Karpas-422 (cell line): ENCODE results near the gene DISP3. TPM values are rescaled to one million over a fixed set of nuclear protein-coding genes. Genes with fewer than 3 reads are reported as not detected.

ENCODE experiments used
- DNase-seq: peaks from one replicate; pipeline ENCODE4 v3.0.0-alpha.2; 2015
- H2AFZ ChIP-seq: fragments of 200-600 bp; sonication (generic); 2 replicates; pipeline ENCODE4 v1.6.1; 2014; ENCODE audit warnings: antibody characterized with exemption, low read length, mixed read lengths
- H3K27ac ChIP-seq: fragments of 200-600 bp; sonication (generic); 2 replicates; pipeline ENCODE4 v1.5.1; 2014; ENCODE audit warnings: mild to moderate bottlenecking, low read length, moderate library complexity
- H3K27me3 ChIP-seq: fragments of 200-600 bp; sonication (generic); 2 replicates; pipeline ENCODE4 v1.6.1; 2014; ENCODE audit warnings: low read length, mixed read lengths
- H3K36me3 ChIP-seq: fragments of 200-600 bp; sonication (generic); 2 replicates; pipeline ENCODE4 v1.6.1; 2014; ENCODE audit warnings: low read length, mixed read lengths; ENCODE audit not compliant: insufficient read depth
- H3K4me1 ChIP-seq: fragments of 200-600 bp; sonication (generic); 2 replicates; pipeline ENCODE4 v1.6.1; 2014; ENCODE audit warnings: mild to moderate bottlenecking, low read length, mixed read lengths
- H3K4me2 ChIP-seq: fragments of 200-600 bp; sonication (generic); 2 replicates; pipeline ENCODE4 v1.6.1; 2014; ENCODE audit warnings: low read length, low read depth, mild to moderate bottlenecking; ENCODE audit not compliant: poor library complexity, severe bottlenecking
- H3K4me3 ChIP-seq: fragments of 200-600 bp; sonication (generic); 2 replicates; pipeline ENCODE4 v1.5.1; 2014; ENCODE audit warnings: mild to moderate bottlenecking, antibody characterized with exemption, low read length, mixed read lengths
- H3K79me2 ChIP-seq: fragments of 200-600 bp; sonication (generic); 2 replicates; pipeline ENCODE4 v1.6.1; 2014; ENCODE audit warnings: mild to moderate bottlenecking, low read length, mixed read lengths
- H3K9ac ChIP-seq: fragments of 200-600 bp; sonication (generic); 2 replicates; pipeline ENCODE4 v1.6.0; 2014; ENCODE audit warnings: low read length
- H3K9me2 ChIP-seq: fragments of 200-600 bp; sonication (generic), shearing (Covaris generic); replicated peaks from 2 replicates; pipeline ENCODE4 v1.6.0; 2014; ENCODE audit warnings: mild to moderate bottlenecking, low read length, moderate library complexity; ENCODE audit not compliant: insufficient read depth
- H3K9me3 ChIP-seq: fragments of 300-700, 200-600 bp; sonication (generic); 2 replicates; pipeline ENCODE4 v1.6.1; 2014; ENCODE audit warnings: low read length, mixed read lengths
- H4K20me1 ChIP-seq: fragments of 200-600 bp; sonication (generic); 2 replicates; pipeline ENCODE4 v1.6.1; 2014; ENCODE audit warnings: mild to moderate bottlenecking, antibody characterized with exemption, low read length, low read depth; ENCODE audit not compliant: insufficient read depth
- total RNA-seq: library from RNA; depleted of rRNA; stranded (reverse); fragments of >200 nt; shearing (Covaris generic); gene quantifications from 2 replicates; pipeline ENCODE4 v1.2.3, GENCODE V29; 2014; ENCODE audit warnings: low replicate concordance

DISP3 gene
- total RNA-seq, 1 experiment from 2014 or later = 0.04 TPM

DNA sequence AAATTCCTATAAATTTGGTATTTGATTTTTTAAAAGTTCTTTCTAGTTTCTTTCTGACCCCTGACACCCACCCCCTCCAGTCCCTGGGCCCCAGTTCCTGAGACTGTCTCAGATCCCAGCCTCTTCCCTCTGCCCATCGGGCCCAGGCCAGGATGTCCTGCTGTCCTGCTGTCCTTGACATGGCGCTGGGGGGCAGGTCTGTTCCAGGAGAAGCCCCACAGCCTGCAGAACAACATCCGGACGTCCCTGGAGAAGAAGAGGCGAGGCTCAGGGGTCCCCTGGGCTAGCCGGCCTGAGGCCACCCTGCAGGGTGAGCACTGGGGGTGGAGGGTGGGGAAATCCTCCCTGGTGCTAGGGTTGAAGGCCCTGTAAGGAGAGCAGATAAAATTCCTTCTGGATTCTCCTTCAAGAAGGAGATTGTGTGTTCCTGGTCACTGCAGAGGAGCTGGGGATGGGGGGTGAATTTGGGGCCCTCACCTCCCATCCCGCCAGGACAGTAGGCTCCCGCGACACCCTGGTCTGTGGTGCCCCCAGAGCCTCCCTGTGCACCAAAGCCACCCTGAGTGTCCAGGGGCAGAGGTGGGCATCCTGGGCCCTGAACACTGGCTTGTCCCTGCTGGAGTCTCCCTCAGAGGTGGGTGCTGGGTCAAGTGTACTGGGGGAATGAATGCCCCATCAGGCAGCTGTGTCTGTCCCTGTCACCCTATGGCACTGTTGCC is 45.0 kb downstream of the DISP3 start:
- H3K9ac ChIP-seq = no peak overlapping the region
- no peak for DNase-seq

DNA sequence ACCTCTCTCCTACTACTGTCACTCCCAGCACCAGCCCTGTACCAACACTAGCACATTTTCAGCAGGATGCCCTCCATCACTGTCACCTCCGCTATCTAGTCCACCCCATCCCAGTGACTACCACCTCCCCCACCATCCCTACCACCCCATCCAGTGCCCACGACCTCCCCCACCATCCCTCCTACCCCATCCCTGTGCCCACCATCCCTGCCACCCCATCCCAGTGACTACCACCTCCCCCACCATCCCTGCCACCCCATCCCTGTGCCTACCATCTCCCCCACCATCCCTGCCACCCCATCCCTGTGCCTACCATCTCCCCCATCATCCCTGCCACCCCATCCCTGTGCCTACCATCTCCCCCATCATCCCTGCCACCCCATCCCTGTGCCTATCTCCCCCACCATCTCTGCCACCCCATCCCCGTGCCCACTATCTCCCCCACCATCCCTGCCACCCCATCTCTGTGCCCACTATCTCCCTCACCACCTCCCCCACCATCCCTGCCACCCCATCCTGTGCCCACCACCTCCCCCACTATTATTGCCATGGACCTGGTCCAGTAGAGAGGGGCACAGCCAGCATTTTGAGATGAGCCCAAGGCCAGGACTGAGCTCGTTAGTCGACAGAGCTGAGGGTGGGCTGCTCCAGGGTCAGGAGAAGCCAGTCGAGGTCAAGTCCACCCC is 45.7 kb downstream of the DISP3 start:
- Histone ChIP-seq H3K36me3 (no peaks in the 10 kb centered on the region), H2AFZ (no peak overlapping the region), H3K27me3 (no peaks in the 10 kb centered on the region), H3K4me1 (no peaks in the 10 kb centered on the region), H4K20me1 (no peaks in the 10 kb centered on the region), H3K9ac (no peak overlapping the region), H3K4me2 (no peak overlapping the region), H3K4me3 (no peak overlapping the region), H3K9me3 (no peaks in the 10 kb centered on the region), H3K9me2 (no peaks in the 10 kb centered on the region), H3K27ac (no peak overlapping the region), H3K79me2 (no peaks in the 10 kb centered on the region)
- DNase-seq = no peak

More for the DNA sequence above, 45.0 kb downstream of the DISP3 start:
- Histone ChIP-seq H4K20me1 (no peaks in the 10 kb centered on the region), H3K9me2 (no peaks in the 10 kb centered on the region), H2AFZ (no peak overlapping the region), H3K79me2 (no peaks in the 10 kb centered on the region), H3K4me1 (no peaks in the 10 kb centered on the region), H3K9me3 (no peaks in the 10 kb centered on the region), H3K4me2 (no peak overlapping the region), H3K4me3 (no peak overlapping the region), H3K36me3 (no peaks in the 10 kb centered on the region), H3K27me3 (no peaks in the 10 kb centered on the region), H3K27ac (no peak overlapping the region)

DNA sequence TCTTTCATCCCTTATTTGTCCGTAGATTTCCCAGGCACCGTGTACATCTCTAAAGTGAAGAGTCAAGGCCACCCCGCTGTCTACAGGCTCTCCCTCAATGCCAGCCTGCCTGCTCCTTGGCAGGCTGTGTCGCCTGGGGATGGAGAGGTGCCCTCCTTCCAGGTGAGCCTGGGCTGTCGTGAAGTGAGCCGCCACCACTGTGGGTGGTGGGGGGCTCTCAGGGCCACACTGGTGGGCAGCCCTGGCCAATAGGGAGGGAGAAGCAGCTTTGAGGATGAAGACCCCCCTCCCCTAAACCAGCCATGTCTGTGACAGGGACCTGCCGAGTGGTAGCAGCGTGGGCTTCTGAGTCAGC is 46.2 kb downstream of the DISP3 start:
- H4K20me1 ChIP-seq = no peaks in the 10 kb centered on the region
- no peak overlapping the region for H3K4me3 ChIP-seq
- H3K9me3 ChIP-seq = no peaks in the 10 kb centered on the region
- H3K4me2 ChIP-seq = no peak overlapping the region
- H3K9ac ChIP-seq = no peak overlapping the region
- H3K9me2 ChIP-seq = no peaks in the 10 kb centered on the region
- no peak for DNase-seq
- H2AFZ ChIP-seq = no peak overlapping the region
- no peak overlapping the region for H3K27ac ChIP-seq
- H3K79me2 ChIP-seq = no peaks in the 10 kb centered on the region
- H3K4me1 ChIP-seq = no peaks in the 10 kb centered on the region
- H3K27me3 ChIP-seq = no peaks in the 10 kb centered on the region
- no peaks in the 10 kb centered on the region for H3K36me3 ChIP-seq

DNA sequence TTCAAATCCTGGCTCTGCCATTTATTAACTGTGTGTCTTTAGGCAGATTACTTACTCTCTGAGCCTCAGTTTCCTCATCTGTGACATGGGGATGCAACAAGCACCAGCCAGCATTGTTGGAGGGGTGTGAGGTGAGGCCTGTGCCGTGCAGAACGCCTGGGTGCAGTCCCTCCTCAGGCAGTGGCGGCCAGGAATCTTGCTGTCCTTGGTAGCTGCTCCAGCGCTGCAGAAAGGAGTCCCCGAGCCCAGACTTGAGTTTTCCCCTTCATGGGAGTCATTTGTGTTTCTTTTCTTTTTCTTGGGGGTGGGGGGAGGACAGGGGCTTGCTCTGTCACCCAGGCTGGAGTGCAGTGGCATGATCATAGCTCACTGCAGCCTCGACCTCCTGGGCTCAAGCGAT is 46.6 kb downstream of the DISP3 start:
- no peaks in the 10 kb centered on the region for H3K36me3 ChIP-seq
- H3K79me2 ChIP-seq = no peaks in the 10 kb centered on the region
- H4K20me1 ChIP-seq = no peaks in the 10 kb centered on the region
- no peak for DNase-seq
- no peak overlapping the region for H3K9ac ChIP-seq
- no peak overlapping the region for H2AFZ ChIP-seq
- H3K4me3 ChIP-seq = no peak overlapping the region
- no peaks in the 10 kb centered on the region for H3K27me3 ChIP-seq
- H3K4me2 ChIP-seq = no peak overlapping the region
- no peaks in the 10 kb centered on the region for H3K4me1 ChIP-seq
- H3K9me2 ChIP-seq = no peaks in the 10 kb centered on the region
- no peaks in the 10 kb centered on the region for H3K9me3 ChIP-seq
- no peak overlapping the region for H3K27ac ChIP-seq

DNA sequence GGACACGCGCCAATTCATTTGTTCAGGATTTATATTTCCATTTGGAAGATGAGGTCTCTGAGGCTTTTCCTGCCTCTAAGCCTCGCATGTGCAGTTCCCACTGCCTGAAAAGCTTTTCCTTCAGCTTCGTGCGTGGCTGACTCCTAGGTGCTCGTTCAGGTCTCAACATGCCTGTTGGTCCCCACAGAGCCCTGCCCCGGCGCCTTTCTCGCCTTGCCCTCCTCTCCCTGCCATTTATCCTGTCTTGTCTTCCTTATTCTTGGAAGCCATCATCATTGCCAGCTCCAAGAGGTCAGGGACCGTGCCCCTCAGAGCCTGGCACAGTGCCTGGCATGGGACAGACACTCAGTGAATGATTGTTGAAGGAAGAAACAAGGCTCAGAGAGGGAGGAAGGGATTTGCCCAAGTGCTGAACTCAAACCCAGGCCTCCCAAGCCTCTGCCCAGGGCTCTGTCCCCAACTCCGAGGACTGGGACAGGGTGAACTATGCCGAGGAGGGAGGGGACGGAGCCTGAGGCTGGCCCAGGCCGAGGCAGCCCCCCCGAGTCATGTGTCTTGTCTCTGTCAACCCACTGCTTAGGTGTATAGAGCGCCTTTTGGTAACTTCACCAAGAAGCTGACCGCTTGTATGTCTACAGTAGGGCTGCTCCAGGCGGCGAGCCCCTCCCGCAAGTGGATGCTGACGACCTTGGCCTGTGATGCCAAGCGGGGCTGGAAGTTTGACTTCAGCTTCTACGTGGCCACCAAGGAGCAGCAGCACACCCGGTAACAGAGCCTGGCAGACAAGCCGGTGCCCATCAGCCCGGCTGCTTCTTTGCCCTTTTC is 47.3 kb downstream of the DISP3 start:
- no peak for DNase-seq
- Histone ChIP-seq H3K4me2 (no peak overlapping the region), H3K4me1 (no peaks in the 10 kb centered on the region), H3K9me2 (no peaks in the 10 kb centered on the region), H3K27ac (no peak overlapping the region), H3K79me2 (no peaks in the 10 kb centered on the region), H2AFZ (no peak overlapping the region), H3K27me3 (no peaks in the 10 kb centered on the region), H4K20me1 (no peaks in the 10 kb centered on the region), H3K4me3 (no peak overlapping the region), H3K9me3 (no peaks in the 10 kb centered on the region), H3K36me3 (no peaks in the 10 kb centered on the region), H3K9ac (no peak overlapping the region)

DNA sequence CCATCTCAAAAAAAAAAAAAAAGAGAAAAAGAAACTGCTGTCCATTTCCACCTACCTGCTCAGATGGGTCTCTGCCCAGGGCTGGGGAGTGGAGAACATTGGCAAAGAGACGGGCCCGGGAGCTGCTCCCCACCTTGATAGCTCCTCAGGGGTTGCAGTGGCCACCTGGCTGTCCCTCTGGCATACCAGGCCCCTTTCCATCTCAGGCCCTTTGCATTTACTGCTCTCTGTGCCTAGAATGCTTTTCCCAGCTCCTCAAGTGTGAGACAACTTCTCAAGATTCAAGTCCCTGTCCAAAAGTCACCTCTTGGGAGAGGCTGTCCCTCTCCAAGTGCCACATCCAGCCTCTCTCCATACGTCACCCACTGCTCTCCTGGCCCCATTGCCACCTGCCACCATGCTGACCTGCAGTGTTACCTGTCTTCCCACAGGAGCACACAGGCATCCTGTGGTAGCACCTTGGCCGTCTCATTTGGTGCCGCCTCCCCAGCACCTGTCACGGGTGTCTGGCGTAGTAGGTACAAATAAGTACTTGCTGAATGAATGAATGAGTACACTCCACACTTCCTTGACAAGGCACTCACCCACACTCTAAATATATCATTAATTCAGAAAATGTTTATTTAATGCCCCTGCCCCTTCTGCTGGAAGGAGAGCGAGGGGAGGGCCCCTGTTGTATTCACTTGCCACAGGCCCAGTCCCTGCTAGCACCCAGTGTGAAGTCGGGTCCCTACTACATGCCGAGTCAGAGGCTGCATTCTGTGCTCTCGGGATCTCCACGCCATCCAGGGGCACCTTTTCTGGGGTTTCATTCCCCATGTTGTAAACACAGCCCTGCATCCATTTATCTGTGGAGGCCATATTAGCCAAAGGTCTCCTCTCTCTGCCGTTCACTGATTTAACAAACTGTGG is 48.8 kb downstream of the DISP3 start:
- Histone ChIP-seq H2AFZ (no peak overlapping the region), H3K9ac (no peak overlapping the region), H3K9me3 (no peaks in the 10 kb centered on the region), H3K36me3 (no peaks in the 10 kb centered on the region), H3K79me2 (no peaks in the 10 kb centered on the region), H3K4me2 (no peak overlapping the region), H3K9me2 (no peaks in the 10 kb centered on the region), H3K4me1 (no peaks in the 10 kb centered on the region), H3K4me3 (no peak overlapping the region), H3K27me3 (no peaks in the 10 kb centered on the region), H3K27ac (no peak overlapping the region), H4K20me1 (no peaks in the 10 kb centered on the region)
- no peak for DNase-seq

DNA sequence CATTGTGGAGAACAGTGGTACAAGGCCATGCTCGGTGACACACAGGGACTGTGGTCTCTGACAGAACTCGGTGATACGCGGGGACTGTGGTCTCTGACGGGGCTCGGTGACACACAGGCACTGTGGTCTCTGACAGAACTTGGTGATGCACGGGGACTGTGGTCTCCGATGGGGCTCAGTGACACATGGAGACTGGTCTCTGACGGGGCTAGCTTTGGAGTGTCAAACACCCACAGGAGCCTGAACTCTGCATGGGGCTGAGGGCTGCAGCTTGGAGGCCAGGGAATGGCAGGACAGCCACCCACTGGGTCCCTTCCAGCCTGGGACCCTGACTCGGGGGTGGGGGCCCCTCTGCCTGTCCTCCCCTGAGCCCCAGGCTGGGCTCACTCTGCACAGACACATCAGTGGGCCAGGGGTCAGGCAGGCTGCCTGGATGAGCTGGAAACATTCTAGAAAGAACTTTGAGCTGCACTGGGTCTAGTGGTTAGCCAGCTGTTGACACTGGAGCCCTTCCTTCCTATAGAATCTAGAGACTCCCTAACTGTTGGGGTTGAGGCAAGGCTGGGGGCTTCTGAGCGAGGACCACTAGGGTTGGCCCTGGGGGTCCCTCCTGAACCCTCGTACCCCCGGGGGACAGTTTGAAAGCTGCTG is 49.8 kb downstream of the DISP3 start:
- H3K36me3 ChIP-seq = no peaks in the 10 kb centered on the region
- no peak overlapping the region for H3K4me3 ChIP-seq
- no peak overlapping the region for H3K27ac ChIP-seq
- no peaks in the 10 kb centered on the region for H4K20me1 ChIP-seq
- H2AFZ ChIP-seq = no peak overlapping the region
- no peak overlapping the region for H3K4me2 ChIP-seq
- H3K79me2 ChIP-seq = no peaks in the 10 kb centered on the region
- H3K27me3 ChIP-seq = no peaks in the 10 kb centered on the region
- H3K9me2 ChIP-seq = no peaks in the 10 kb centered on the region
- DNase-seq = no peak
- H3K9ac ChIP-seq = no peak overlapping the region
- no peaks in the 10 kb centered on the region for H3K9me3 ChIP-seq
- H3K4me1 ChIP-seq = no peaks in the 10 kb centered on the region
